Kidney (tissue), 14 donors: ENCODE measurements around the gene ABL1. TPM values are rescaled to one million over a fixed set of nuclear protein-coding genes. Genes with fewer than 3 reads are reported as not detected.

ENCODE experiments used
- DNase-seq, 5 donors: peaks; one replicate each; pipeline ENCODE4 v3.0.0-alpha.2; 2013 to 2020
- FAIRE-seq: peaks from 2 replicates; lab custom pipeline; 2012; peaks lifted over from hg19 to GRCh38; lab: Jason Lieb, UNC
- H3K27ac ChIP-seq, 2 donors: one replicate each; pipeline ENCODE4 v1.7.0; 2013; ENCODE audit warnings: low read depth in 2 of 2, low read length in 2 of 2, inconsistent platforms in 1 of 2
- H3K27me3 ChIP-seq: one replicate; pipeline ENCODE4 v1.7.1; 2013; ENCODE audit warnings: low read length, inconsistent platforms; ENCODE audit not compliant: control insufficient read depth, insufficient read depth
- H3K36me3 ChIP-seq, 3 donors: one replicate each; pipeline versions ENCODE4 v1.7.0 to v1.7.1; 2013; ENCODE audit warnings: low read length in 3 of 3, control low read depth in 1 of 3, inconsistent platforms in 1 of 3; ENCODE audit not compliant: insufficient read depth in 3 of 3, control insufficient read depth in 2 of 3
- H3K4me1 ChIP-seq, 3 donors: one replicate each; pipeline versions ENCODE4 v1.7.0 to v1.7.1; 2013; ENCODE audit warnings: low read length in 3 of 3, inconsistent platforms in 1 of 3, low read depth in 1 of 3; ENCODE audit not compliant: control insufficient read depth in 2 of 3, insufficient read depth in 2 of 3
- H3K4me3 ChIP-seq, 3 donors: one replicate each; pipeline versions ENCODE4 v1.7.0 to v1.8.1; 2013; ENCODE audit warnings: low read length in 3 of 3, control low read depth in 1 of 3, inconsistent platforms in 1 of 3
- H3K9ac ChIP-seq, 3 donors: one replicate each; pipeline versions ENCODE4 v1.7.0 to v1.7.1; 2013; ENCODE audit warnings: low read length in 3 of 3, control low read depth in 1 of 3, inconsistent platforms in 1 of 3
- H3K9me3 ChIP-seq, 3 donors: one replicate each; pipeline versions ENCODE4 v1.7.0 to v1.7.1; 2013; ENCODE audit warnings: low read length in 3 of 3, control low read depth in 1 of 3, inconsistent platforms in 1 of 3; ENCODE audit not compliant: control insufficient read depth in 2 of 3, insufficient read depth in 1 of 3
- CTCF ChIP-seq: IDR thresholded peaks from 3 replicates; pipeline ENCODE4 v1.5.1; 2012; ENCODE audit warnings: mild to moderate bottlenecking, moderate library complexity, borderline replicate concordance; ENCODE audit not compliant: insufficient read depth; ENCODE audit errors: extremely low read depth
- intact Hi-C: fragments of 100-400 bp; cut with DNase I; formaldehyde crosslinking; loops from one replicate; pipeline ENCODE4 v1.11.1; 2022
- polyA plus RNA-seq: library from polyadenylated mRNA; stranded (reverse); fragments of 350-450 nt; fragmentation: Illumina TruSeq; extraction: RNeasy Lipid Tissue Mini Kit (QIAGEN cat#74804); gene quantifications from one replicate; pipeline ENCODE4 v1.2.3, GENCODE V29; 2014; ENCODE audit warnings: low read depth, low replicate concordance; ENCODE audit not compliant: insufficient read depth
- total RNA-seq: library from RNA; stranded (reverse); fragmentation: NEBNext Ultra II Directional; extraction: Animal tissue kit (Norgen Biotek cat#: 25700); gene quantifications from one replicate; pipeline ENCODE4 v1.2.1, GENCODE V29; 2021
- donor health status: control.
- donor health status: control.
- donor health status: control.
- donor health status: control.
- donor health status: control.
- donor health status: DM: yes; HTN: yes; CAD: no.
- donor health status: Normal renal cell carcinoma (clear cell type).

ABL1 gene
- total and polyA plus RNA-seq, 2 donors from 2014 or later = 15.0 to 63.6 TPM

- Histone ChIP-seq H3K36me3 (no peaks in the 10 kb centered on the region), H3K4me1 (peaks cover 8 to 15% (median 10%) of the 10 kb centered on the region in 3 donors), H3K9ac (no peak overlapping the region), H3K27me3 (no peaks in the 10 kb centered on the region), H3K4me3 (no peak overlapping the region), H3K27ac (no peak overlapping the region), H3K9me3 (no peaks in the 10 kb centered on the region)
- FAIRE-seq = no peak
- peak in 2 of 5 donors; percentile 74 to 88 for DNase-seq
- intact Hi-C loops = no loop called here
- no peak for TF ChIP-seq CTCF
Observed at GRCh38 chr9:130833031-130833990, 1.7 kb upstream of the ABL1 start.

GRCh38 chr9:130835441-130836298, 616 bp downstream of the ABL1 start:
- DNase-seq (peak; percentile 71 to 81 (median 78)), FAIRE-seq (no peak)
- intact Hi-C loops = no loop called here
- H3K27me3 ChIP-seq = no peaks in the 10 kb centered on the region
- H3K9ac ChIP-seq = peak overlapping the region; percentile 37 to 90 (median 81)
- no peaks in the 10 kb centered on the region for H3K9me3 ChIP-seq
- H3K36me3 ChIP-seq = no peaks in the 10 kb centered on the region
- H3K27ac ChIP-seq = peak overlapping the region; percentile 66 to 80
- TF ChIP-seq CTCF = no peak
- H3K4me3 ChIP-seq = peak overlapping the region; percentile 67 to 93 (median 81)
- H3K4me1 ChIP-seq = peaks cover 10 to 24% (median 16%) of the 10 kb centered on the region in 3 donors

GRCh38 chr9:130837002-130837511, 2.0 kb downstream of the ABL1 start:
- Histone ChIP-seq H3K4me3 (peak overlapping the region; percentile 47 to 81 (median 57)), H3K4me1 (peaks cover 10 to 24% (median 19%) of the 10 kb centered on the region in 3 donors), H3K9ac (peak overlapping the region in 2 of 3 donors; percentile 2 to 59), H3K27me3 (no peaks in the 10 kb centered on the region), H3K36me3 (no peaks in the 10 kb centered on the region), H3K9me3 (no peaks in the 10 kb centered on the region), H3K27ac (peak overlapping the region; percentile 20 to 56)
- FAIRE-seq (no peak), DNase-seq (no peak)
- no peak for TF ChIP-seq CTCF
- intact Hi-C loops = no loop called here
